Coronary artery (tissue), 2 donors: ENCODE data around the gene SORT1.

Experiments used
- DNase-seq: peaks from one replicate; pipeline ENCODE4 v3.0.0-alpha.2; 2017; ENCODE audit warnings: low spot score
- H3K27ac ChIP-seq, 2 donors: fragments of 200-600 bp; sonication (generic); one replicate each; pipeline ENCODE4 v1.5.1; 2016 to 2019
- H3K4me3 ChIP-seq: fragments of 200-600 bp; sonication (generic); 2 replicates; pipeline ENCODE4 v1.5.1; 2016; ENCODE audit warnings: mild to moderate bottlenecking, moderate library complexity
- CTCF ChIP-seq: fragments of 200-600 bp; sonication (generic); IDR thresholded peaks from one replicate; pipeline ENCODE4 v1.5.1; 2019; ENCODE audit warnings: antibody characterized with exemption

SORT1 gene

GRCh38 chr1:109264379-109264755 lies 133.4 kb downstream of the SORT1 start:
- no peak overlapping the region for H3K27ac ChIP-seq
- no peak overlapping the region for H3K4me3 ChIP-seq
- TF ChIP-seq CTCF: no peak
- DNase-seq: no peak

GRCh38 chr1:109263597-109264378 lies 133.9 kb downstream of the SORT1 start:
- Histone ChIP-seq H3K4me3 (no peak overlapping the region), H3K27ac (no peak overlapping the region)
- peak; percentile 80 for TF ChIP-seq CTCF
- DNase-seq: no peak

GRCh38 chr1:109263234-109263596 lies 134.5 kb downstream of the SORT1 start:
- DNase-seq: no peak
- H3K27ac ChIP-seq: no peak overlapping the region
- no peak for TF ChIP-seq CTCF
- no peak overlapping the region for H3K4me3 ChIP-seq

GRCh38 chr1:109262231-109263055 lies 135.3 kb downstream of the SORT1 start:
- no peak for DNase-seq
- Histone ChIP-seq H3K27ac (no peak overlapping the region), H3K4me3 (no peak overlapping the region)
- no peak for TF ChIP-seq CTCF

- no peak for TF ChIP-seq CTCF
- no peak for DNase-seq
- Histone ChIP-seq H3K4me3 (no peak overlapping the region), H3K27ac (no peak overlapping the region)
These were observed 136.1 kb downstream of the SORT1 start for GRCh38 chr1:109261578-109261977.

GRCh38 chr1:109261006-109261405 lies 136.7 kb downstream of the SORT1 start:
- Histone ChIP-seq H3K27ac (no peak overlapping the region), H3K4me3 (no peak overlapping the region)
- no peak for DNase-seq
- TF ChIP-seq CTCF: no peak
